Activated CD4-positive, alpha-beta T cell treated with anti-CD3 and anti-CD28 coated beads for 48 hours (primary cell): ENCODE measurements around the gene BMPR1A.
"Not testable (repeated sequence)": the region's sequence is repeated elsewhere in the genome, so short reads cannot be mapped to it uniquely, and the experiment has no call there.

Experiments
- DNase-seq: peaks from one replicate; pipeline ENCODE4 v3.0.0-alpha.2; 2020

BMPR1A gene

DNA sequence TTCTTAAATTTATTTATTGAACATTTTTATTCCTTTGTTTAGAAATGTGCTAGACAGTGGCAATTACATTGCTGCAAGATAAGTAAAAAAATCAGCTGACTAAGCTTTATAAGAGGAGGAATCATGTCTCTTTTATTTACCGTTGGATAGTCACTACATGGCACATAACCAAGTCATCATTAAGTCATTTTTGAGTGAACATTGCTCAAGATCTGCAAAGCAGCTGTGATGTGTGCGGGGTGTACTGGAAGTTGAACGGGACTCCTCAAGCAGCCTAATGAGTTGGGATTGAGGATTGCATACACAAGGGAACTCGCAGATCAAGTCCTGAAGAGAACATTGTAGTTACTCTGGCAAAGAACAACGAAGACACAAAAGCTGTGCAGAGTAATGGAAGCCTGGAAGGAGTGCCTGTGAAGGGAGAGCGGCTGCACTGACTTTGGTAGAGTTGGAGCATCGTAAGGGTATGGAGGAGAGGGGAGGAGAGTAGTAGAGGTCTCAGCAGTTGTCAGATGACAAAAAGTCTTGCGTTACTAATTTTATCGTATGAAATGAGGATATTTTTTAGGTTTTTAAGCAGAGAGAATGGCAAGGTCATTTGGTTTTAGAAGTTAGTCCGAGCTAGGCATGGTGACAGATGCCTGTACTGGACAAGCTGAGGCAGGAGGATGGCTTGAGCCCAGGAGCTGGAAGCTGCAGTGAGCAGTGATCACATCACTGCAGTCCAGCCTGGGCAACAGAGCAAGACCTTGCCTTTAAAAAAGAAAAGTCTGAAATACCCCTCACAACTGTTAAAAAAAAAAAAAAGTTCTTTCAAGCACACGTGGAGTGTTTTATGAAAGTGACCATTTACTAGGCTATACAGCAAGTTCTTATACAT, 95.1 kb downstream of the BMPR1A start:
- no peak for DNase-seq

DNA sequence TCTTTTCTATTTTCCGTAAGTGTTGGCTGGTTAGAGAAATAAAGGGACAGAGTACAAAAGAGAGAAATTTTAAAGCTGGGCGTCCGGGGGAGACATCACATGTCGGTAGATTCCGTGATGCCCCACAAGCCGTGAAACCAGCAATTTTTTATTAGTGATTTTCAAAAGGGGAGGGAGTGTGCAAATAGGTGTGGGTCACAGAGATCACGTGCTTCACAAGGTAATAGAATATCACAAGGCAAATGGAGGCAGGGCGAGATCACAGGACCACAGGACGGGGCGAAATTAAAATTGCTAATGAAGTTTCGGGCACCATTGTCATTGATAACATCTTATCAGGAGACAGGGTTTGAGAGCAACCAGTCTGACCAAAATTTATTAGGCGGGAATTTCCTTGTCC, 97.2 kb downstream of the BMPR1A start:
- DNase-seq = not testable (repeated sequence)

DNA sequence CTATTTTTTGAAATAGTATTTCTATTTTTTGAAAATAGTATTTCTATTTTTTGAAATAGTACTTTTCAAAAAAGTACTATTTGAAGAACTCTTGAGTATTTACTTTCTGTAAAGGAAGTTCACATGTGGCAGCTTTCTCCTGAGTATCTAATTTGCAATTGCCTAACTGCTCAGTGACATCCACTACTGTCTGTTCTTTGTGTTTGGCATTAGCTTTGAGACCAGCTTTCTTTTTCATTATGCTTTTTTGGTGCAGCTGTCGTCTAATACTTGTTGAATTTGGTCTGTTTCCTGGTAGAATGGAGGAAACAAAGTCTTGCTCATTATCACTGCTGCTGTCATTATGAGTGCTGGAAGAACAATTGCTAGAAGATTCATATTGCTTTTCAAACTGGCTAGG, 99.1 kb downstream of the BMPR1A start:
- no peak for DNase-seq

DNA sequence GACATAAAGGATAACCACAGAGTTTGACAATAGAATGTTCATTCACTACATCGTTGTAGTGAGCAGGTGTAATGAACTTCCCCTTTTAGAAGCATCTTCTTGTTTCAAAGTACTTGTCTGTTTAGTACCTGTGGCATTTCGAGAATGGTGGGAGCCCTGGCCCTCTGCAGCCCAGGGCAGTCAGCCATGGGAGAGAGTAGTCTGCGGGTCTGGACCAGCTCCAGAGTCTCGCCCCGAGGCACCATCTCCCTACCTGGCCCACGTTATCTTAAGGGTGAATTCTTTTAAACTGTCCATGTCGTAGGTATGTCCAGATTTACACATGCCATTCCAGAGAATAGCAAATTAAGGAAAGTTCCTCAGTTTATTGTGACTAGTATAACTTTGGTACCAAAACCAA, 99.7 kb downstream of the BMPR1A start:
- DNase-seq = no peak

DNA sequence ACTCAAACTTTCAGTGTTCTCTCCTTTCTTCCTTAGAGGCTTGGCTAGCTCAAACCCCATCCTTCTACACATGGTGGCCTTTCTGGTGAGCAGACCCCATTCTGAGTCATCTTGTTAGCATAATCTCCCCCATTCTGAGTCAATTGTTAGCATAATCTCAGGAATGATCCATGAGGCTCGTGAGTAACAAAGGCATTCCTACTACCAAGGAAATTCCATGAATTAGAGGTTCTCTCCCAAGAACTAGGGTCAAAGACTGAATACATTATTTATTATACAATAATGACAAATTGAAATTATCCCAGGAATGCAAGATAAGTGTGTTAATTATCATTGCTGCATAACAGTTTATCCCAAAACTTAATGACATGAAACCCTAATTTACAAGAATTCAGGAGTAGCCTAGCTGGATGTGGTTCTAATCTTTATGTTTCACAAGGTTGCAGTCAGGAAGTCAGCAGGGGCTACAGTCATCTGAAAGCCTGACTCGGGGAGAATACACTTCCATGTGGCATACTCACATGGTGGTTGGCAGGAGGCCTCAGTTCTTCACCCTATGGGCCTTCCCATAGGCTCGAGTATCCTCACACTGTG, 100.8 kb downstream of the BMPR1A start:
- DNase-seq = no peak

- DNase-seq = no peak
Measured at GRCh38 chr10:86858011-86858410, 101.6 kb downstream of the BMPR1A start.

GRCh38 chr10:86861351-86861750, 104.9 kb downstream of the BMPR1A start:
- DNase-seq = no peak

- no peak for DNase-seq
Measured at GRCh38 chr10:86862373-86862772, 106.0 kb downstream of the BMPR1A start.

DNA sequence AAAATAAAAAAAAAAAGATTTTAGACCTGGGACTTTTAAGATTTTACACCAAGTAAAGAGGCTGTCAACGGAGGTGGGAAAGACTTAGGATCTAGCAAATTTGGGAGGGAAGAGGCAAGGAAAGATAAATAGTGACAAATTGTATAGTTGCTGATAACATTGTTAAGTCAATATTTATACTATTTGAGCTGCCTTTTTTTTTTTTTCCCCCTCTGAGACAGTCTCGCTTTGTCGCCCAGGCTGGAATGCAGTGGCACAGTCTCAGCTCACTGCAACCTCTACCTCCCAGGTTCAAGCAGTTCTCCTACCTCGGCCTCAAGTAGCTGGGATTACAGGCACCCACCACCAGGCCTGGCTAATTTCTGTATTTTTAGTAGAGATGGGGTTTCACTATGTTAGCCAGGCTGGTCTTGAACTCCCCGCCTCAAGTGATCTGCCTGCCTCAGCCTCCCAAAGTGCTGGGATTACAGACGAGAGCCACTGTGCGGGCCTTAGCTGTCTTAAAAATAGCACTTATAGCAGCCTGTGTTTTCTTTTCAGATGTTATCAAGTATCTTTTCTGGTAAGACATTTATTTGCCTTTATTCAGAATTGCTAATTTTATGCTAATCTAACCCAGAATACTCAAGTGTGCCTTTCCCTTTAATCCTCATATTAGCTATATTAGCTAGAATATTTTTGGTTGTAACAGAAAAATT, 106.5 kb downstream of the BMPR1A start:
- no peak for DNase-seq

DNA sequence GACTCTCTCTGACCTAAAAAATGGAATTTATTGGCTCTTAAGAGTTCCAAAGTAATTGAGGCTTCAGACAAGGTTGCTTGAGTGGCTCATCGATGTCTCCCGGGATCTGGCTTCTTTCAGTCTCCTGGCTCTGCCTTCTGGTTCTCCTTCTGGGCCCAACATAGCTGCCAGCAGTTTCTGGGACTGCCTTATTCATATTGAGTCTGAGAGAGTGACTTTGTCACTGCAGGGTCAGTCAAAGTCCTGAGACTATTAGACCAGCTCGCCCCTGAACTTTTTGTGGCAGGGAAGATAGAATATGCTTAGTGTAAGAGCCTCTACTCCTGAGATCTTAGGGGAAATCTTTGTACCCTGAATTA, 107.0 kb downstream of the BMPR1A start:
- no peak for DNase-seq

GRCh38 chr10:86865011-86865811, 108.8 kb downstream of the BMPR1A start:
- not testable (repeated sequence) for DNase-seq

DNA sequence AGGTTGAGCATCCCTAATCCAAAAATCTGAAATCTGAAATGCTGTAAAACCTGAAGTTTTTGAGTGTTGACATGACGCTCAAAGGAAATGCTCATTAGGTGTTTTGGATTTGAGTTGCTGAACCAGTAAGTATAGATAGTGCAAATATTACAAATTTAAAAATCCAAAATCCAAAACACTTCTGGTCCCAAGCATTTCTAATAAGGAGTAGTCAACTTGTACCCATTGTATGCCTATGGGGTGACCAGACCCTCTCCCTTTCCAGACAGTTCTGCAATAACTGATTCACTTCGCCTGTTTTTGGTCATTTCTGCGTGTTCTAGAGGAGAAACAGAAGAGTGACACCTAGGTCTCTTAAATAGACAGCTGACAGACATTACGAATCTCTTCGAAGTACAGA, 110.7 kb downstream of the BMPR1A start:
- DNase-seq = no peak

DNA sequence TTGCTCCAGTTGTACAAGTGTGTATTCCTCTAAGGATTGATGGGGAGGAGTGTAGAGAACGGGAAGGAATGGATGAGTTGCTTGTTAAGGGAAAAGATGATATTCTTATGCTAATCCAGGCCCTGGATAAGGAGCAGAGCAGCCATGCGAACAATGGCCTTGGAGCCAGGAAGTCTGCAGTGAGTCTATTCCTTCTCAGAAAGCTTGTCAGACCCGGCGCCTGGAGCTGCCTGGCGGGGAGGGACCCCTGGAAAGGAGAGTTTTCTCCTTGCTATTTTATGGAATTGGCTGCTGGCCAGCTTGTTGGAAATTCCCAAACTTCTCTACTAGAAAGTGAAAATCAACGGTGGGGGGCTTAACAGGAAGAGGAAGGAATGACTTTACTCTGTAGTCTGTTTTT, 111.9 kb downstream of the BMPR1A start:
- DNase-seq = no peak

GRCh38 chr10:86870679-86871078, 114.3 kb downstream of the BMPR1A start:
- DNase-seq = no peak

GRCh38 chr10:86871563-86872183, 115.3 kb downstream of the BMPR1A start:
- no peak for DNase-seq

DNA sequence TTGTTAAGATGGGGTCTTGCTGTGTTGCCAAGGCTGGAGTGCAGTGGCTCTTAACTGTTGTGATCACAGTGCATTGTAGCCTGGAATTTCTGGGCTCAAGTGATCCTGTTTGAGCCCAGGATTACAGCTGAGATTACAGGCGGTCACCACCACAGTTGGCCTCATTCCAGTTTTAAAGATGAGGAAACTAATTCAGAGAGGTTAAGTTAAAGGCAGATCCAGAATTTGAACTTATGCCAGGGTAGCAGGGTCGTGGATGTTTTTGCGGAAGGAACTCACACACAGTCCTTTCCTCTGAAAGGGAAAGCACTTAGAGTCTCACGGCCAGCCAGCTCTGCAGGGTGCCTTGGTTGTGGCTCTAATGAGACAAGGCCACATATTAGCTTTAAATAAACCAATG, 116.3 kb downstream of the BMPR1A start:
- DNase-seq = no peak

- DNase-seq = no peak
Measured at GRCh38 chr10:86876748-86877147, 120.3 kb downstream of the BMPR1A start.

DNA sequence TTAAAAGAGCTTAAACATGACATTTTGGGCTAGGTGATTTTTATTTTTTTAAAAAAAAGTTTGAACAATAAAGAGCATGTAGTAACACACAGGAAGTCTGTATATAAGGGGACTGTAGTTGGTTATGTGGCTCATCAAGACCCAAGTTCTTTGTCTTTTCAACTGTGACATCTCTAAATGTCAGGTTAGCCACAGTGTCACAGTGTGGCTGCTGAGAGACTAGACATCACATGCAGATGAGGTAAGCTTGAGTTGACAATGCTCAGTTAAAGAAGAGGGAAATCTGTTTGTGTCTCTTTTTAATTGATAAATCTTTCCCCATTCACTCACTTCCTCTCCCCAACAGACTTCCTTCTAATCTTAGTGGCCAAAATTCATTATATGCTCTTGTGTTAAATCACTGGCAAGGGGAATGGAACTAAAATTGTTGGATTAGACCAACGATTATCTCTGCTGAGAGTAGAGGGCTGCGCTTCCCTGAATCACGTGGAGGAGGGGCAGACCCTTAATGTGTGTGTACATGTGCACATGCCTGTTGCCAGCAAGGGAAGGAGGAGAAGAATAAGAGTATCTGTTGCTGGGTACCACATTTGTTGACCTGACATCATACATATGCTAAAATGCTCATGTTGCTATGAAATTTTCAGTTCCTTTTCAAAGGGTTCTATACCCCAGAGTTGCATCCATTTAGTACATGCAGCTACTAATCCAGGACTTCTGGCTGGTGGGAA, 122.7 kb downstream of the BMPR1A start:
- no peak for DNase-seq

DNA sequence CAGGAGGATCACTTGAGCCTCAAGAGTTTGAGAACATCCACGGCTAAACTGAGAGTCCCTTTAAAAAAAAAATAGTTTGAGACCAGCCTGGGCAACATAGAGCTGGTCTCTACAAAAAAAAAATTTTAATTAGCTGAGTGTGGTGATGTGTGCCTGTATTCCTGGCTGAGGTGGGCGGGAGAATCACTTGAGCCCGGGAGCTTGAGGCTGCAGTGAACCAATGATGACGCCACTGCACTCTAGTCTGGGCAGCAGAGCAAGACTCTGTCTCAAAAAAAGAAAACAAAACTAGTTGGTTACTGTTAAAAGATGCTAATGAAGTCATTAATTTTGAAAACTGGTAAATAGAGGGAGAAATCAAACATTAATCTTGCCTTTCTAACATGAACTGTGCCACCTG, 124.6 kb downstream of the BMPR1A start:
- no peak for DNase-seq

DNA sequence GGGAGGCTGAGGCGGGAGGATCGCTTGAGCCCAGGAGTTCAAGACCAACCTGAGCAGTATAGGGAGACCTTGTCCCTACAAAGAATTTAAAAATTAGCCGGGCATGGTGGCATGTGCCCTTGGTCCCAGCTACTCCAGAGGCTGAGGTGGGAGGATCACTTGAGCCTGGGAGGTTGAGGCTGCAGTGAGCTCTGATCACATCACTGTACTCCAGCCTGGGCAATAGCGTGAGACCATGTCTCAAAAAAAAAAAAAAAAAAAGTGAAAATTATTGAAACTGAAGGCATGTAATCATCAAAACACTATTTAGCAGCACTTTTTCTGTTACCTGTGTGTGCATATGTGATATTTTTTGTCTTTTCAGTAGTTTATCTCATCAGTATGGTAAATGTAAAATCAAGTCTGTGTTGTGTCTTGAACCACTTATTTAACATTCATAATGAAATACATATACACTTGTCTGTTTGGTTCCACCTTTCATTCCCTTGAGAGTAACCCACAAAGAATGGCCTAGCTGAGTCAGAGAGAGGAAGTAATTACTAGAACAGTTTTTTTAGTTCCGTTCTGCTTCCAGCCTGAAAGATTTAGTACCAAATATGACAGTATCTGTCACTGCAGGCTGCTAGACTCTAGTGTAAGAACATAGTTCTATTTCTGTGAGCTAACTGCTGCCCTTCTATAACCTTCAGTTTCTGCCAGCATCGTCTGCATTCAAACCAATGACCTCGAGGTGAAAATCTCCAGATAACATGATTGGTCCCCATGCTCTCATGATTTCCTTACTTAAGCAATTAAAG, 132.4 kb downstream of the BMPR1A start:
- no peak for DNase-seq

DNA sequence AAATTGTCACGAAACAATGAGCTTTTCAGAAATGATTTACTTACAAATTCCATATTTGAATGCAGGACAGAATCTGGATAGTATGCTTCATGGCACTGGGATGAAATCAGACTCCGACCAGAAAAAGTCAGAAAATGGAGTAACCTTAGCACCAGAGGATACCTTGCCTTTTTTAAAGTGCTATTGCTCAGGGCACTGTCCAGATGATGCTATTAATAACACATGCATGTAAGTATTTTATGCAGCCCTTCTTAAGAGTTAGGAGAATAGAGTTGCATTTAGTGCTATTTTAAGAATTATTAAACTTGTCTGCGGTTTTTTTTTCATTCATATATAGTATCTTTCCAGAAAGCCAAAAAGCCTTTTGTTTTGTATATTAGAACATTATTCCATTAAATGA, 133.6 kb downstream of the BMPR1A start:
- DNase-seq = no peak
